Measurements from ENCODE around the gene DAW1.

- TF ChIP-seq EZH2 (IDR thresholded peaks at IDR 0.05; ENCODE audit: low read length) = no peak
- no peak for TF ChIP-seq CTCF (optimal IDR thresholded peaks at IDR 0.05 in 1 of 3, IDR thresholded peaks at IDR 0.05 in 1 of 3, conservative IDR thresholded peaks at IDR 0.05 in 1 of 3; ENCODE audit: extremely low read depth in 1 of 3, insufficient read depth in 2 of 3, low read length in 3 of 3)
Measured at GRCh38 chr2:227876300-227876801, 4.9 kb downstream of the DAW1 start.

Data from keratinocyte (primary cell).